GM12801 (cell line): ENCODE measurements around the gene EPX.

Source experiments
- TF ChIP-seq, protein P1 (sequence below): IDR thresholded peaks from one replicate; pipeline ENCODE4 v1.5.1; 2011; ENCODE audit warnings: control low read depth; ENCODE audit not compliant: insufficient read length; ENCODE audit errors: extremely low read depth

EPX gene

DNA sequence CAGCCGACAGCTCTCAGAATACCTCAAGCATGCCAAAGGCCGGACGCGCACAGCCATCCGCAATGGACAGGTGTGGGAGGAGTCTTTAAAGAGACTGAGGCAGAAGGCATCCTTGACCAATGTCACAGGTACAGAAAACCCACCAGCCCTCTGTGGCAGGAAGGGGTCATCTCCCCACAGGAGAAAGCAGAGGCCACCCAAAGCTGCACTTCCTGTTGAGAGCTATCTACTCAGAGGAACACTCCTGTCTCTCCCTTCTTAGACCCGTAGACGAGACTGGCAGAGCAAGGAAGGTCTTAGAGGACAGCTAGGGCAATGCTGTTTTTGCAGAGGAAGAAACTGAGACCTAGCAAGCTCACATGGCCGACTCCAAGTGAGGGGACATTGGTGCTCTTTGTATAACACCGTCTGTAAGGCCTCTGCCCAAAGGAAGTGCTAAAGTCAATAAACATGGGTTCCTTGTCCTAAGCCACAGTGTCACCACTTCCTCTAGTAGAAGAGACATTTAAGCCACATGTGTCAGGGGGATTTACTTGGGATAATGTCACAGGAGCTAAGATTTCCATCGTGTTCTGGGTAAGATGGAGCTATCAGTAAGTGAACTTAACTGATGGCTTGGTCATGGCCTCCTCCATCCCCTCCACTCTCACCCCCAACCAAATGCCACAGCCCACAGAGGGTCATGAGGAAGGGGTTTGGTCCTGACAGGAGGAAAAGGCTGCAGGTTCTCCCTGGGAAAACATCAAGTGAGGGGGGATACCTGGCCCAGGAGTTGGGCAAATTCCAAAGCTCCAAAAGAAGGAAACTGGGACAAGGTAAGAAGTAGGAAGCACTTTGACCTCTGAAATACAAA is 55.2 kb downstream of the EPX start:
- TF ChIP-seq, protein P1, sequence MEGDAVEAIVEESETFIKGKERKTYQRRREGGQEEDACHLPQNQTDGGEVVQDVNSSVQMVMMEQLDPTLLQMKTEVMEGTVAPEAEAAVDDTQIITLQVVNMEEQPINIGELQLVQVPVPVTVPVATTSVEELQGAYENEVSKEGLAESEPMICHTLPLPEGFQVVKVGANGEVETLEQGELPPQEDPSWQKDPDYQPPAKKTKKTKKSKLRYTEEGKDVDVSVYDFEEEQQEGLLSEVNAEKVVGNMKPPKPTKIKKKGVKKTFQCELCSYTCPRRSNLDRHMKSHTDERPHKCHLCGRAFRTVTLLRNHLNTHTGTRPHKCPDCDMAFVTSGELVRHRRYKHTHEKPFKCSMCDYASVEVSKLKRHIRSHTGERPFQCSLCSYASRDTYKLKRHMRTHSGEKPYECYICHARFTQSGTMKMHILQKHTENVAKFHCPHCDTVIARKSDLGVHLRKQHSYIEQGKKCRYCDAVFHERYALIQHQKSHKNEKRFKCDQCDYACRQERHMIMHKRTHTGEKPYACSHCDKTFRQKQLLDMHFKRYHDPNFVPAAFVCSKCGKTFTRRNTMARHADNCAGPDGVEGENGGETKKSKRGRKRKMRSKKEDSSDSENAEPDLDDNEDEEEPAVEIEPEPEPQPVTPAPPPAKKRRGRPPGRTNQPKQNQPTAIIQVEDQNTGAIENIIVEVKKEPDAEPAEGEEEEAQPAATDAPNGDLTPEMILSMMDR = no peak

- TF ChIP-seq, protein P1 = no peak
Measured at GRCh38 chr17:58248955-58249269, 56.4 kb downstream of the EPX start.

DNA sequence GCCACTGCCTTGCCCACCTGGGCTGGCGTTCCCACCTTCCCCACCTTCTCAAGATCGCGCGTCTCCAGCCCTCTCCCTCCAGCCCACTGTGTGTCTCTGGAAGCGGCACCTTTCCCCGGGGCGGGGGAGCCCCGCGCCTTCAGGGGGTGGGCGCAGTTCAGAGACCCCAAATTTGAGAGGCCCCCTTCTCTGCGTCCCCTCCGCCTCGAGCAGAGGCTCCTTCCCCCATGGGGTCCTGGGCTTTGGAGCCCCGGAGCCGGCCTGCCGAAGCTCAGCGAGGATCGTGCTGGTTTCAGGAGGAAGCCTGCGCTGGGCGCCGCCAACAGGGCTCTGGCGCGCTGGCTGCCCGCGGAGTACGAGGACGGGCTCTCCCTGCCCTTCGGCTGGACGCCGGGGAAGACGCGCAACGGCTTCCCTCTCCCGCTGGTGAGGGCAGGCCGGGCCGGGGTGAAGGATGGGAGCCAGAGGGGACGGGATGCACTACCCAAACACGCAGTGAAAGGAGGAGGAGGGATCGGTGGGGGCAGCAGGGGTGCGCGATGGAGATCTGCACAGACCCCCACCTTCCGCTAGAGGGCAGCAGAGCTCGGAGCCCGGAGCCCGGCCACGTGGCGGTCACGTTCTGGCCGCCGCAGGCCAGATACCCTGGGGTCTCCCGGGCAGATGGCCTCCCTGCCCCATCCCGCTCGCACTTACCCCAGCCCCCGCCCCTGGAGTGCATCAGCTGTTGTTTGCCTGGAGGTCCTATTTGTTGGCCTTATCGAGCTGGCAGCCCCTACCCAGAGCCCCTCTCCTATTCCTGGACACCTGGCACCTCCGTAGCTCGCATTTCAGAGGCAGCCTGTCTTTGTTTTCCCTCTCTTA is 57.0 kb downstream of the EPX start:
- TF ChIP-seq, protein P1 = no peak

- TF ChIP-seq, protein P1 = no peak
Measured at GRCh38 chr17:58250344-58251011, 58.0 kb downstream of the EPX start.

DNA sequence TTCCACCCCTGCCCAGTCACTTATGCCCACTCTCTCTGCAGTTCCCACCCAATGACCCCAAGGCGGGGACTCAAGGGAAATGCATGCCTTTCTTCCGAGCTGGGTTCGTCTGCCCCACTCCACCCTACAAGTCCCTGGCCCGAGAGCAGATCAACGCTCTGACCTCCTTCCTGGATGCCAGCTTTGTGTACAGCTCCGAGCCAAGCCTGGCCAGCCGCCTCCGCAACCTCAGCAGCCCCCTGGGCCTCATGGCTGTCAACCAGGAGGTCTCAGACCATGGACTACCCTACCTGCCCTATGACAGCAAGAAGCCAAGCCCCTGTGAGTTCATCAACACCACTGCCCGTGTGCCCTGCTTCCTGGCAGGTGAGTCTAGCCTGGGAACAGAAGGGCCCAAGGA is 59.6 kb downstream of the EPX start:
- TF ChIP-seq, protein P1 = no peak

GRCh38 chr17:58253082-58253481 is 60.6 kb downstream of the EPX start:
- TF ChIP-seq, protein P1 = no peak
